ENCODE measurements around the gene P3H3.

Gene P3H3

DNA sequence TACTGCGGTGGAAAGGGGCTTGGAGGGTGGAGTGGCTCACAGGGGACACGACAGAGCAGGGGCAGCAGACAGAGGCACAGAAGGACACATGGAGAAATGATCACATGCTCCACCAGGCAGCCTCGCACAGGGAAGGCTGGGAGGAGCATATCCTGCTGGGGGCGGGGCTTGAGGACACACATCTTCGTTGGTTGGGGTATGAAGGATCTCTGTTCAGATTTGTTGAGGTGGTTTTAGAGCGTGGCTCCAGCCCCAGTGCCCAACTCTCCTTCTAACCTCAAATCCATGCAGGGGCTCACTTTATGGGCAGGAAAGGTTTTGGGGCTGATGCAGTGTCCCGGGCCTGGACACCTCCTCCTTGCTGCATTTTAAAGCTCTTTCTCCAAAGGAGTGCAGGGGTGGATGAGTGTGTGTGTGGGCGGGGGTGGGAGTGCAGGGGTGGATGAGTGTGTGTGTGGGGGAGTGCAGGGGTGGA, 733 bp upstream of the P3H3 start (continued):
- TF ChIP-seq ZBTB10 (tag by site-specific recombination; IDR thresholded peaks at IDR 0.05) = no peak
- no peak for TF ChIP-seq ZNF140 (tag by site-specific recombination; IDR thresholded peaks at IDR 0.05)
- no peak for TF ChIP-seq ZNF792 (tag by site-specific recombination; IDR thresholded peaks at IDR 0.05)
- TF ChIP-seq ZNF623 (tag by site-specific recombination; IDR thresholded peaks at IDR 0.05) = no peak
- TF ChIP-seq ZNF777 (tag by site-specific recombination; IDR thresholded peaks at IDR 0.05; ENCODE audit: borderline replicate concordance) = no peak
- TF ChIP-seq ZNF596 (tag by site-specific recombination; IDR thresholded peaks at IDR 0.05) = no peak
- no peak for TF ChIP-seq ZNF558 (tag by site-specific recombination; IDR thresholded peaks at IDR 0.05)
- TF ChIP-seq, protein P1, sequence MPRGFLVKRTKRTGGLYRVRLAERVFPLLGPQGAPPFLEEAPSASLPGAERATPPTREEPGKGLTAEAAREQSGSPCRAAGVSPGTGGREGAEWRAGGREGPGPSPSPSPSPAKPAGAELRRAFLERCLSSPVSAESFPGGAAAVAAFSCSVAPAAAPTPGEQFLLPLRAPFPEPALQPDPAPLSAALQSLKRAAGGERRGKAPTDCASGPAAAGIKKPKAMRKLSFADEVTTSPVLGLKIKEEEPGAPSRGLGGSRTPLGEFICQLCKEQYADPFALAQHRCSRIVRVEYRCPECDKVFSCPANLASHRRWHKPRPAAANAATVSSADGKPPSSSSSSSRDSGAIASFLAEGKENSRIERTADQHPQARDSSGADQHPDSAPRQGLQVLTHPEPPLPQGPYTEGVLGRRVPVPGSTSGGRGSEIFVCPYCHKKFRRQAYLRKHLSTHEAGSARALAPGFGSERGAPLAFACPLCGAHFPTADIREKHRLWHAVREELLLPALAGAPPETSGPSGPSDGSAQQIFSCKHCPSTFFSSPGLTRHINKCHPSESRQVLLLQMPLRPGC (tag by site-specific recombination; IDR thresholded peaks at IDR 0.05) = no peak
- no peak for TF ChIP-seq ZNF837 (tag by site-specific recombination; IDR thresholded peaks at IDR 0.05)
- no peak for TF ChIP-seq HIC1 (tag by site-specific recombination; IDR thresholded peaks at IDR 0.05)
- TF ChIP-seq, protein P2, sequence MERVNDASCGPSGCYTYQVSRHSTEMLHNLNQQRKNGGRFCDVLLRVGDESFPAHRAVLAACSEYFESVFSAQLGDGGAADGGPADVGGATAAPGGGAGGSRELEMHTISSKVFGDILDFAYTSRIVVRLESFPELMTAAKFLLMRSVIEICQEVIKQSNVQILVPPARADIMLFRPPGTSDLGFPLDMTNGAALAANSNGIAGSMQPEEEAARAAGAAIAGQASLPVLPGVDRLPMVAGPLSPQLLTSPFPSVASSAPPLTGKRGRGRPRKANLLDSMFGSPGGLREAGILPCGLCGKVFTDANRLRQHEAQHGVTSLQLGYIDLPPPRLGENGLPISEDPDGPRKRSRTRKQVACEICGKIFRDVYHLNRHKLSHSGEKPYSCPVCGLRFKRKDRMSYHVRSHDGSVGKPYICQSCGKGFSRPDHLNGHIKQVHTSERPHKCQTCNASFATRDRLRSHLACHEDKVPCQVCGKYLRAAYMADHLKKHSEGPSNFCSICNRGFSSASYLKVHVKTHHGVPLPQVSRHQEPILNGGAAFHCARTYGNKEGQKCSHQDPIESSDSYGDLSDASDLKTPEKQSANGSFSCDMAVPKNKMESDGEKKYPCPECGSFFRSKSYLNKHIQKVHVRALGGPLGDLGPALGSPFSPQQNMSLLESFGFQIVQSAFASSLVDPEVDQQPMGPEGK (tag by site-specific recombination; IDR thresholded peaks at IDR 0.05) = peak; percentile 17; the same call in 1 of the 2 replicates
- TF ChIP-seq, protein P3, sequence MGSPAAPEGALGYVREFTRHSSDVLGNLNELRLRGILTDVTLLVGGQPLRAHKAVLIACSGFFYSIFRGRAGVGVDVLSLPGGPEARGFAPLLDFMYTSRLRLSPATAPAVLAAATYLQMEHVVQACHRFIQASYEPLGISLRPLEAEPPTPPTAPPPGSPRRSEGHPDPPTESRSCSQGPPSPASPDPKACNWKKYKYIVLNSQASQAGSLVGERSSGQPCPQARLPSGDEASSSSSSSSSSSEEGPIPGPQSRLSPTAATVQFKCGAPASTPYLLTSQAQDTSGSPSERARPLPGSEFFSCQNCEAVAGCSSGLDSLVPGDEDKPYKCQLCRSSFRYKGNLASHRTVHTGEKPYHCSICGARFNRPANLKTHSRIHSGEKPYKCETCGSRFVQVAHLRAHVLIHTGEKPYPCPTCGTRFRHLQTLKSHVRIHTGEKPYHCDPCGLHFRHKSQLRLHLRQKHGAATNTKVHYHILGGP (tag by site-specific recombination; IDR thresholded peaks at IDR 0.05) = no peak
- no peak for TF ChIP-seq ZNF664 (tag by site-specific recombination; IDR thresholded peaks at IDR 0.05)
- TF ChIP-seq KLF17 (tag by site-specific recombination; IDR thresholded peaks at IDR 0.05) = no peak
- no peak for TF ChIP-seq ZNF19 (tag by site-specific recombination; IDR thresholded peaks at IDR 0.05; ENCODE audit: low read depth)
- TF ChIP-seq ZNF175 (tag by site-specific recombination; IDR thresholded peaks at IDR 0.05) = no peak
- TF ChIP-seq ZNF398 (tag by site-specific recombination; IDR thresholded peaks at IDR 0.05) = peak; percentile 28; the same call in 1 of the 2 replicates
- no peak for TF ChIP-seq ZNF658 (tag by site-specific recombination; IDR thresholded peaks at IDR 0.05)
- no peak for TF ChIP-seq ZFP69B (tag by site-specific recombination; IDR thresholded peaks at IDR 0.05)
- no peak for TF ChIP-seq TSHZ1 (tag by site-specific recombination; IDR thresholded peaks at IDR 0.05; ENCODE audit: borderline replicate concordance)
- no peak for TF ChIP-seq ZNF221 (tag by site-specific recombination; IDR thresholded peaks at IDR 0.05; ENCODE audit: borderline replicate concordance)
